ENCODE data around the gene LBHD2. TPM values are rescaled to one million over a fixed set of nuclear protein-coding genes. Genes with fewer than 3 reads are reported as not detected.

LBHD2 gene
- total and polyA plus RNA-seq, 2 of the 13 experiments (the other 11 are each of a cell fraction or from before 2014, with no cell fraction given): 0.67 to 1.00 TPM

GRCh38 chr14:103121121-103121845, 37.3 kb downstream of the LBHD2 start (continued):
- TF ChIP-seq BCLAF1 (IDR thresholded peaks at IDR 0.05) (no peak), SRY (CRISPR knock-in tag; IDR thresholded peaks at IDR 0.05) (no peak)

- no peaks in the 10 kb centered on the region for H3K9me3 ChIP-seq (ENCODE audit: low read length)
- H3K27me3 ChIP-seq (ENCODE audit: control insufficient read depth in 1 of 2, insufficient read depth in 2 of 2, low read length in 2 of 2): peaks cover 1 to 51% of the 10 kb centered on the region in 2 experiments; a peak in 4 of 5 replicates
- no peaks in the 10 kb centered on the region for H3K36me3 ChIP-seq (replicated peaks in 1 of 2; ENCODE audit: control insufficient read depth in 1 of 2, insufficient read depth in 2 of 2, low read length in 2 of 2)
- no peaks in the 10 kb centered on the region for H3K79me2 ChIP-seq (ENCODE audit: insufficient read depth, low read length)
- in situ Hi-C loops (cut with HindIII; ENCODE audit: extremely low pct_ligation_motif_present, low pct_unique_long_range_greater_than_20kb): no loop called here
- H3K27ac ChIP-seq (ENCODE audit: extremely low read length, insufficient read depth, low read length): no peak overlapping the region
- POLR2A ChIA-PET: no interaction called here
- no TSS peak for BruUV-seq (replicated peaks)
- DNase-seq (ENCODE audit: low spot score) (peak; percentile 74), FAIRE-seq (no peak), ATAC-seq (peak; percentile 26)
- intact Hi-C loops (cut with micrococcal nuclease; ENCODE audit: unreplicated experiment): no loop called here
- H3K4me1 ChIP-seq (ENCODE audit: insufficient read depth, low read length): peaks cover 48% of the 10 kb centered on the region
- H3K4me3 ChIP-seq (replicated peaks in 1 of 3; ENCODE audit: insufficient read depth in 1 of 3, low read depth in 2 of 3, low read length in 3 of 3): peak overlapping the region in 1 of 3 experiments; percentile 37; a peak in 1 of 6 replicates
- CTCF ChIA-PET (ENCODE audit: low intra/inter-chr PET ratio, low total read pairs): no interaction called here
- 3% methylated on average over 15 of the region's 23 CpGs for WGBS (ENCODE audit: low lambda C conversion rate)
- peak overlapping the region; percentile 70 for H3K4me2 ChIP-seq (ENCODE audit: low read depth, low read length)
- H4K20me1 ChIP-seq (ENCODE audit: insufficient read depth, low read length): no peaks in the 10 kb centered on the region; the same call in 1 of the 2 replicates
- no peak overlapping the region for H2AFZ ChIP-seq (ENCODE audit: low read length)
- H3K9ac ChIP-seq (ENCODE audit: insufficient read depth, low read depth, low read length): no peak overlapping the region
- TF ChIP-seq GLMP (CRISPR knock-in tag; IDR thresholded peaks at IDR 0.05; ENCODE audit: borderline replicate concordance) (no peak), ZFP37 (CRISPR knock-in tag; IDR thresholded peaks at IDR 0.05; ENCODE audit: borderline replicate concordance) (no peak), HDAC2 (CRISPR knock-in tag; IDR thresholded peaks at IDR 0.05) (peak; percentile 18; the same call in 1 of the 2 replicates), MEIS2 (CRISPR knock-in tag; IDR thresholded peaks at IDR 0.05) (peak; percentile 100), CBFB (CRISPR knock-in tag; IDR thresholded peaks at IDR 0.05) (peak; percentile 14; the same call in 1 of the 2 replicates), ZNF280B (CRISPR knock-in tag; IDR thresholded peaks at IDR 0.05; ENCODE audit: borderline replicate concordance) (0 out of 2 replicates have a peak, but pooled peaks have one; percentile 16), TOPORS (CRISPR knock-in tag; IDR thresholded peaks at IDR 0.05) (no peak), PBX2 (CRISPR knock-in tag; IDR thresholded peaks at IDR 0.05) (peak; percentile 83)
Measured at GRCh38 chr14:103121846-103122584, 38.0 kb downstream of the LBHD2 start.
